Measurements from ENCODE around the gene CTNNA2.

Gene CTNNA2

GRCh38 chr2:79935046-79935732 lies 422.3 kb downstream of the CTNNA2 start:
- no peak for DNase-seq (ENCODE audit: low spot score)

GRCh38 chr2:79935771-79936657 lies 423.2 kb downstream of the CTNNA2 start:
- DNase-seq (ENCODE audit: low spot score) = peak; percentile 57

- no peak for DNase-seq (ENCODE audit: low spot score)
Observed at GRCh38 chr2:79936715-79937114, 423.9 kb downstream of the CTNNA2 start.

GRCh38 chr2:79938648-79939047 lies 425.8 kb downstream of the CTNNA2 start:
- DNase-seq (ENCODE audit: low spot score) = no peak

- no peak for DNase-seq (ENCODE audit: low spot score)
Observed at GRCh38 chr2:79940364-79940763, 427.5 kb downstream of the CTNNA2 start.

GRCh38 chr2:79941179-79941578 lies 428.3 kb downstream of the CTNNA2 start:
- DNase-seq (ENCODE audit: low spot score) = no peak

- DNase-seq (ENCODE audit: low spot score) = no peak
Observed at GRCh38 chr2:79944205-79944604, 431.4 kb downstream of the CTNNA2 start.

GRCh38 chr2:79945653-79946445 lies 433.0 kb downstream of the CTNNA2 start:
- DNase-seq (ENCODE audit: low spot score) = no peak

GRCh38 chr2:79947751-79948150 lies 434.9 kb downstream of the CTNNA2 start:
- DNase-seq (ENCODE audit: low spot score) = no peak

GRCh38 chr2:79950526-79950925 lies 437.7 kb downstream of the CTNNA2 start:
- DNase-seq (ENCODE audit: low spot score) = no peak

GRCh38 chr2:79952616-79953015 lies 439.8 kb downstream of the CTNNA2 start:
- DNase-seq (ENCODE audit: low spot score) = peak; percentile 12

- DNase-seq (ENCODE audit: low spot score) = no peak
Observed at GRCh38 chr2:79960035-79960434, 447.2 kb downstream of the CTNNA2 start.

- DNase-seq (ENCODE audit: low spot score) = no peak
Observed at GRCh38 chr2:79960519-79960918, 447.7 kb downstream of the CTNNA2 start.

- no peak for DNase-seq (ENCODE audit: low spot score)
Observed at GRCh38 chr2:79964966-79965365, 452.1 kb downstream of the CTNNA2 start.

GRCh38 chr2:79966369-79966768 lies 453.5 kb downstream of the CTNNA2 start:
- no peak for DNase-seq (ENCODE audit: low spot score)

GRCh38 chr2:79966882-79967281 lies 454.0 kb downstream of the CTNNA2 start:
- no peak for DNase-seq (ENCODE audit: low spot score)

- DNase-seq (ENCODE audit: low spot score) = peak; percentile 16
Observed at GRCh38 chr2:79971807-79972206, 459.0 kb downstream of the CTNNA2 start.

GRCh38 chr2:79972661-79973060 lies 459.8 kb downstream of the CTNNA2 start:
- DNase-seq (ENCODE audit: low spot score) = no peak

GRCh38 chr2:79975791-79976565 lies 463.1 kb downstream of the CTNNA2 start:
- no peak for DNase-seq (ENCODE audit: low spot score)

GRCh38 chr2:79977792-79978191 lies 464.9 kb downstream of the CTNNA2 start:
- peak; percentile 45 for DNase-seq (ENCODE audit: low spot score)

- DNase-seq (ENCODE audit: low spot score) = no peak
Observed at GRCh38 chr2:79980116-79980515, 467.3 kb downstream of the CTNNA2 start.

- DNase-seq (ENCODE audit: low spot score) = no peak
Observed at GRCh38 chr2:79980816-79981215, 468.0 kb downstream of the CTNNA2 start.

Measured in AG08396 (cell line).